Measurements from ENCODE around the gene NMNAT3.
"Not testable (repeated sequence)": the region's sequence is repeated elsewhere in the genome, so short reads cannot be mapped to it uniquely, and the experiment has no call there.

DNA sequence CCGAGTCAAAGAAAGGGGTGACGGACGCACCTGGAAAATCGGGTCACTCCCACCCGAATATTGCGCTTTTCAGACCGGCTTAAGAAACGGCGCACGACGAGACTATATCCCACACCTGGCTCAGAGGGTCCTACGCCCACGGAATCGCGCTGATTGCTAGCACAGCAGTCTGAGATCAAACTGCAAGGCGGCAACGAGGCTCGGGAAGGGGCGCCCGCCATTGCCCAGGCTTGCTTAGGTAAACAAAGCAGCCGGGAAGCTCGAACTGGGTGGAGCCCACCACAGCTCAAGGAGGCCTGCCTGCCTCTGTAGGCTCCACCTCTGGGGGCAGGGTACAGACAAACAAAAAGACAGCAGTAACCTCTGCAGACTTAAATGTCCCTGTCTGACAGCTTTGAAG, 86.6 kb downstream of the NMNAT3 start:
- TF ChIP-seq POLR2A, EP300 (IDR thresholded peaks at IDR 0.05): not testable (repeated sequence)
- TF ChIP-seq, protein P1, sequence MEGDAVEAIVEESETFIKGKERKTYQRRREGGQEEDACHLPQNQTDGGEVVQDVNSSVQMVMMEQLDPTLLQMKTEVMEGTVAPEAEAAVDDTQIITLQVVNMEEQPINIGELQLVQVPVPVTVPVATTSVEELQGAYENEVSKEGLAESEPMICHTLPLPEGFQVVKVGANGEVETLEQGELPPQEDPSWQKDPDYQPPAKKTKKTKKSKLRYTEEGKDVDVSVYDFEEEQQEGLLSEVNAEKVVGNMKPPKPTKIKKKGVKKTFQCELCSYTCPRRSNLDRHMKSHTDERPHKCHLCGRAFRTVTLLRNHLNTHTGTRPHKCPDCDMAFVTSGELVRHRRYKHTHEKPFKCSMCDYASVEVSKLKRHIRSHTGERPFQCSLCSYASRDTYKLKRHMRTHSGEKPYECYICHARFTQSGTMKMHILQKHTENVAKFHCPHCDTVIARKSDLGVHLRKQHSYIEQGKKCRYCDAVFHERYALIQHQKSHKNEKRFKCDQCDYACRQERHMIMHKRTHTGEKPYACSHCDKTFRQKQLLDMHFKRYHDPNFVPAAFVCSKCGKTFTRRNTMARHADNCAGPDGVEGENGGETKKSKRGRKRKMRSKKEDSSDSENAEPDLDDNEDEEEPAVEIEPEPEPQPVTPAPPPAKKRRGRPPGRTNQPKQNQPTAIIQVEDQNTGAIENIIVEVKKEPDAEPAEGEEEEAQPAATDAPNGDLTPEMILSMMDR (IDR thresholded peaks at IDR 0.05): not testable (repeated sequence)
